Measurements from ENCODE around the gene SYTL5. TPM values are rescaled to one million over a fixed set of nuclear protein-coding genes. Genes with fewer than 3 reads are reported as not detected.

The SYTL5 gene
- total RNA-seq, 1 donor from 2014 or later: 1.7 TPM

DNA sequence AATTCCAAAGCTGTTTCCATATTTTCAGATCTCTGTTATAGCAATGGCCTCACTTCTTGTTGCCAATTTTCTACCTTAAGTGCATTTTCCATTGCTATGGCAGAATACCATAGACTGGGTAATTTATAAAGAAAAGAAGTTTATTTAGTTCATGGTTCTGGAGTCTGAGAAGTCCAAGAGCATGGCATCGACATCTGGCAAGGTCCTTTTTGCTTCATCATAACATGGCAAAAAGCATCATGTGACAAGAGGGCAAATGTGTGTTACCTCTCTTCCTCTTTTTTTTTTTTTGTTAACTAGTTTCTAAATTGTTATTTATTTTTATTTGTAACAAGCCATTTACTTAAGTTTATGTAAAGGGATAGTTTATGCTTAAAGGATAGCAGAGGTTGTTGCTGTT is 45.2 kb upstream of the SYTL5 start:
- no peak overlapping the region for H3K4me3 Mint-ChIP-seq
- no peak overlapping the region for H3K27ac ChIP-seq
- H3K36me3 ChIP-seq: peaks cover 3% of the 10 kb centered on the region
- H3F3A ChIP-seq (ENCODE audit: low read depth): no peaks in the 10 kb centered on the region
- no peak overlapping the region for H3K27ac Mint-ChIP-seq
- no peaks in the 10 kb centered on the region for H3K27me3 ChIP-seq
- H3K9me3 Mint-ChIP-seq: peaks cover 5% of the 10 kb centered on the region
- H2AFZ ChIP-seq (replicated peaks): no peak overlapping the region
- no peaks in the 10 kb centered on the region for H3K79me2 ChIP-seq (ENCODE audit: low read depth)
- peaks cover 9% of the 10 kb centered on the region for H3K4me1 Mint-ChIP-seq
- H4K20me1 ChIP-seq (ENCODE audit: low read depth): no peaks in the 10 kb centered on the region
- no peak overlapping the region for H3K9ac ChIP-seq
- no peak for DNase-seq (ENCODE audit: low spot score)
- TF ChIP-seq, protein P1, sequence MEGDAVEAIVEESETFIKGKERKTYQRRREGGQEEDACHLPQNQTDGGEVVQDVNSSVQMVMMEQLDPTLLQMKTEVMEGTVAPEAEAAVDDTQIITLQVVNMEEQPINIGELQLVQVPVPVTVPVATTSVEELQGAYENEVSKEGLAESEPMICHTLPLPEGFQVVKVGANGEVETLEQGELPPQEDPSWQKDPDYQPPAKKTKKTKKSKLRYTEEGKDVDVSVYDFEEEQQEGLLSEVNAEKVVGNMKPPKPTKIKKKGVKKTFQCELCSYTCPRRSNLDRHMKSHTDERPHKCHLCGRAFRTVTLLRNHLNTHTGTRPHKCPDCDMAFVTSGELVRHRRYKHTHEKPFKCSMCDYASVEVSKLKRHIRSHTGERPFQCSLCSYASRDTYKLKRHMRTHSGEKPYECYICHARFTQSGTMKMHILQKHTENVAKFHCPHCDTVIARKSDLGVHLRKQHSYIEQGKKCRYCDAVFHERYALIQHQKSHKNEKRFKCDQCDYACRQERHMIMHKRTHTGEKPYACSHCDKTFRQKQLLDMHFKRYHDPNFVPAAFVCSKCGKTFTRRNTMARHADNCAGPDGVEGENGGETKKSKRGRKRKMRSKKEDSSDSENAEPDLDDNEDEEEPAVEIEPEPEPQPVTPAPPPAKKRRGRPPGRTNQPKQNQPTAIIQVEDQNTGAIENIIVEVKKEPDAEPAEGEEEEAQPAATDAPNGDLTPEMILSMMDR (IDR thresholded peaks at IDR 0.05): no peak
- TF ChIP-seq EZH2phosphoT487 (IDR thresholded peaks at IDR 0.05) (no peak), EZH2 (IDR thresholded peaks at IDR 0.05) (no peak)
- no peaks in the 10 kb centered on the region for H3K27me3 Mint-ChIP-seq (ENCODE audit: insufficient read depth, low read depth)
- no peaks in the 10 kb centered on the region for H3K9me3 ChIP-seq (ENCODE audit: low read depth)
- no peaks in the 10 kb centered on the region for H3K36me3 Mint-ChIP-seq
- H3K4me2 ChIP-seq: no peak overlapping the region
- H3K4me3 ChIP-seq: no peak overlapping the region
- no peaks in the 10 kb centered on the region for H3K4me1 ChIP-seq

DNA sequence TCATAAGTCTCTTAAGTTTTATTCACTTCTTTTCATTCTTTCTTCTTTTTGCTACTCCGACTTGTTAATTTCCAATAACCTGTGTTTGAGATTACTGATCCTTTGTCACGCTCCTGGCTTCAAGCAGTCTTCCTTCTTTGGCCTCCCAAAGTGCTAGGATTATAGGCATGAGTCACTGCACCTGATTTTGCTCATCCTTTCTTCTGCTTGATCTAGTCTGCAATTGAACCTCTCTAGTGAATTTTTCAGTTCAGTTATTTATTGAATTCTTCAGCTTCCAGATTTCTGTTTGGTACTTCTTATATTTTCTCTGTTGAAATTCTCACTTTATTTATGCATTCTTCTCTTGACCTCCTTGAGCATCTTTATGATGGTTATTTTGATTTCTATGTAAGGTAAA is 38.6 kb upstream of the SYTL5 start:
- H3K4me3 ChIP-seq: no peak overlapping the region
- Mint-ChIP-seq H3K4me3 (no peak overlapping the region), H3K36me3 (no peaks in the 10 kb centered on the region), H3K27ac (no peak overlapping the region), H3K4me1 (no peaks in the 10 kb centered on the region), H3K27me3 (ENCODE audit: insufficient read depth, low read depth) (no peaks in the 10 kb centered on the region), H3K9me3 (peaks cover 5% of the 10 kb centered on the region)
- no peak overlapping the region for H2AFZ ChIP-seq (replicated peaks)
- H3K4me2 ChIP-seq: no peak overlapping the region
- DNase-seq (ENCODE audit: low spot score): no peak
- no peaks in the 10 kb centered on the region for H3K9me3 ChIP-seq (ENCODE audit: low read depth)
- no peaks in the 10 kb centered on the region for H3K27me3 ChIP-seq
- H3K79me2 ChIP-seq (ENCODE audit: low read depth): no peaks in the 10 kb centered on the region
- no peak overlapping the region for H3K27ac ChIP-seq
- no peaks in the 10 kb centered on the region for H3K4me1 ChIP-seq
- no peaks in the 10 kb centered on the region for H3F3A ChIP-seq (ENCODE audit: low read depth)
- TF ChIP-seq, protein P1 (IDR thresholded peaks at IDR 0.05): no peak
- no peak for TF ChIP-seq EZH2phosphoT487 (IDR thresholded peaks at IDR 0.05)
- no peak for TF ChIP-seq EZH2 (IDR thresholded peaks at IDR 0.05)
- H3K36me3 ChIP-seq: peaks cover 3% of the 10 kb centered on the region
- H4K20me1 ChIP-seq (ENCODE audit: low read depth): no peaks in the 10 kb centered on the region
- no peak overlapping the region for H3K9ac ChIP-seq

DNA sequence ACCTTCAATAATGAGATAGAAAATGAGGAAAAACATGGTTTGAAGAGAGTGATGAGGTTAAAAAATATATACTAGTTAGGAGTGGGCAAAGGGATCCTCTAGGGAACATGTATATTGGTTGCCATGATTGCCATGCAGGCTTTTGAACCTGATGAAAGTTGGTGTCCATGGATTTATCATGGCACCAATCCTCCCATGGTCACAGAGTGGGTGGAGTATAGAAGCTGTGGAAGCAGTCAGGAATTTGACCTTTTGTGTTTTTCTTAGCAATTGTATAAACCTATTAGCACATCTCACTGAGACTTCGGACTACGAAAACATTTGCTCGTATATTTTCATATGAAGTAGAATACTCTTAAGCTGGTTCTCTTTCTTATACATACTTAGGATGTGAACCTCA is 30.9 kb upstream of the SYTL5 start:
- no peaks in the 10 kb centered on the region for H3K4me1 Mint-ChIP-seq
- no peaks in the 10 kb centered on the region for H3K4me1 ChIP-seq
- H3K4me2 ChIP-seq: no peak overlapping the region
- H3K27ac Mint-ChIP-seq: no peak overlapping the region
- no peaks in the 10 kb centered on the region for H3K36me3 Mint-ChIP-seq
- TF ChIP-seq EZH2phosphoT487 (IDR thresholded peaks at IDR 0.05) (no peak), EZH2 (IDR thresholded peaks at IDR 0.05) (no peak)
- TF ChIP-seq, protein P1 (IDR thresholded peaks at IDR 0.05): no peak
- H3K36me3 ChIP-seq: no peaks in the 10 kb centered on the region
- H3K9me3 ChIP-seq (ENCODE audit: low read depth): no peaks in the 10 kb centered on the region
- H3K27me3 ChIP-seq: no peaks in the 10 kb centered on the region
- DNase-seq (ENCODE audit: low spot score): no peak
- H2AFZ ChIP-seq (replicated peaks): no peak overlapping the region
- H3K27me3 Mint-ChIP-seq (ENCODE audit: insufficient read depth, low read depth): no peaks in the 10 kb centered on the region
- no peaks in the 10 kb centered on the region for H3F3A ChIP-seq (ENCODE audit: low read depth)
- no peak overlapping the region for H3K4me3 ChIP-seq
- no peak overlapping the region for H3K27ac ChIP-seq
- no peaks in the 10 kb centered on the region for H3K9me3 Mint-ChIP-seq
- H3K4me3 Mint-ChIP-seq: no peak overlapping the region
- H4K20me1 ChIP-seq (ENCODE audit: low read depth): no peaks in the 10 kb centered on the region
- H3K9ac ChIP-seq: no peak overlapping the region
- H3K79me2 ChIP-seq (ENCODE audit: low read depth): no peaks in the 10 kb centered on the region

All from neural progenitor cell (in vitro differentiated cells).